ENCODE data around the gene IRF8. TPM values are rescaled to one million over a fixed set of nuclear protein-coding genes. Genes with fewer than 3 reads are reported as not detected.

Gene IRF8
- total and polyA plus RNA-seq, 2 donors from 2014 or later = 2.9 to 33.3 TPM

GRCh38 chr16:85935974-85936760, 37.2 kb downstream of the IRF8 start:
- intact Hi-C loops (cut with DNase I) = no loop called here
- no peaks in the 10 kb centered on the region for H3K9me3 ChIP-seq (ENCODE audit: control insufficient read depth in 2 of 3, insufficient read depth in 1 of 3, low read length in 3 of 3)
- peaks cover 0 to 8% (median 2%) of the 10 kb centered on the region in 3 donors for H3K4me1 ChIP-seq (ENCODE audit: control insufficient read depth in 2 of 3, insufficient read depth in 2 of 3, low read depth in 1 of 3, low read length in 3 of 3)
- no peak overlapping the region for H3K9ac ChIP-seq (ENCODE audit: low read length in 3 of 3)
- H3K27me3 ChIP-seq (ENCODE audit: control insufficient read depth, insufficient read depth, low read length) = peaks cover 2% of the 10 kb centered on the region
- H3K36me3 ChIP-seq (ENCODE audit: control insufficient read depth in 2 of 3, insufficient read depth in 3 of 3, low read length in 3 of 3) = no peaks in the 10 kb centered on the region
- H3K4me3 ChIP-seq (ENCODE audit: low read length in 3 of 3) = no peak overlapping the region
- FAIRE-seq = no peak
- DNase-seq = no peak
- H3K27ac ChIP-seq (ENCODE audit: low read depth in 2 of 2, low read length in 2 of 2) = no peak overlapping the region
- no peak for TF ChIP-seq CTCF (IDR thresholded peaks at IDR 0.05; ENCODE audit: borderline replicate concordance, extremely low read depth, insufficient read depth)

- intact Hi-C loops (cut with DNase I) = no loop called here
- FAIRE-seq = no peak
- peaks cover 0 to 8% (median 2%) of the 10 kb centered on the region in 3 donors for H3K4me1 ChIP-seq (ENCODE audit: control insufficient read depth in 2 of 3, insufficient read depth in 2 of 3, low read depth in 1 of 3, low read length in 3 of 3)
- no peaks in the 10 kb centered on the region for H3K36me3 ChIP-seq (ENCODE audit: control insufficient read depth in 2 of 3, insufficient read depth in 3 of 3, low read length in 3 of 3)
- H3K9me3 ChIP-seq (ENCODE audit: control insufficient read depth in 2 of 3, insufficient read depth in 1 of 3, low read length in 3 of 3) = no peaks in the 10 kb centered on the region
- H3K9ac ChIP-seq (ENCODE audit: low read length in 3 of 3) = no peak overlapping the region
- TF ChIP-seq CTCF (IDR thresholded peaks at IDR 0.05; ENCODE audit: borderline replicate concordance, extremely low read depth, insufficient read depth) = no peak
- peaks cover 2% of the 10 kb centered on the region for H3K27me3 ChIP-seq (ENCODE audit: control insufficient read depth, insufficient read depth, low read length)
- no peak overlapping the region for H3K4me3 ChIP-seq (ENCODE audit: low read length in 3 of 3)
- DNase-seq = no peak
- H3K27ac ChIP-seq (ENCODE audit: low read depth in 2 of 2, low read length in 2 of 2) = no peak overlapping the region
Measured at GRCh38 chr16:85936816-85937215, 37.9 kb downstream of the IRF8 start.

- DNase-seq (peak in 2 of 5 donors; percentile 36 to 43), FAIRE-seq (no peak)
- H3K27me3 ChIP-seq (ENCODE audit: control insufficient read depth, insufficient read depth, low read length) = peaks cover 2% of the 10 kb centered on the region
- peaks cover 0 to 8% (median 2%) of the 10 kb centered on the region in 3 donors for H3K4me1 ChIP-seq (ENCODE audit: control insufficient read depth in 2 of 3, insufficient read depth in 2 of 3, low read depth in 1 of 3, low read length in 3 of 3)
- intact Hi-C loops (cut with DNase I) = no loop called here
- no peak overlapping the region for H3K9ac ChIP-seq (ENCODE audit: low read length in 3 of 3)
- H3K9me3 ChIP-seq (ENCODE audit: control insufficient read depth in 2 of 3, insufficient read depth in 1 of 3, low read length in 3 of 3) = no peaks in the 10 kb centered on the region
- no peak overlapping the region for H3K4me3 ChIP-seq (ENCODE audit: low read length in 3 of 3)
- TF ChIP-seq CTCF (IDR thresholded peaks at IDR 0.05; ENCODE audit: borderline replicate concordance, extremely low read depth, insufficient read depth) = no peak
- no peaks in the 10 kb centered on the region for H3K36me3 ChIP-seq (ENCODE audit: control insufficient read depth in 2 of 3, insufficient read depth in 3 of 3, low read length in 3 of 3)
- H3K27ac ChIP-seq (ENCODE audit: low read depth in 2 of 2, low read length in 2 of 2) = peak overlapping the region in 1 of 2 donors; percentile 30
Measured at GRCh38 chr16:85940214-85940613, 41.3 kb downstream of the IRF8 start.

Data from kidney (tissue), 14 donors.